H1 (cell line): ENCODE data around the gene DDX42. TPM values are rescaled to one million over a fixed set of nuclear protein-coding genes. Genes with fewer than 3 reads are reported as not detected.
A peak's percentile ranks its signal among the peaks of the same experiment; 100 is the strongest.

Experiments
- CTCF ChIA-PET: fragments of 300-600 bp; sonication (Branson Sonifier 250); formaldehyde crosslinking; loops from one replicate; lab custom pipeline; 2021; ENCODE audit not compliant: partially characterized antibody; lab: Charles Lee
- POLR2A ChIA-PET: fragments of 300-600 bp; sonication (Branson Sonifier 250); formaldehyde crosslinking; loops from one replicate; lab custom pipeline; 2021; ENCODE audit warnings: inconsistent platforms; ENCODE audit not compliant: partially characterized antibody; lab: Charles Lee
- DNase-seq, 2 experiments: peaks; one replicate each; pipeline versions ENCODE4 v3.0.0 to v3.0.0-alpha.2; 2010 to 2022; ENCODE audit warnings: low spot score in 2 of 2, low read depth in 1 of 2, mixed read lengths in 1 of 2
- FAIRE-seq: peaks from 2 replicates; lab custom pipeline; 2011; peaks lifted over from hg19 to GRCh38; lab: Jason Lieb, UNC
- H2AFZ ChIP-seq: 2 replicates; pipeline ENCODE4 v1.8.1; 2012; ENCODE audit warnings: low read length, inconsistent platforms
- H2AK5ac ChIP-seq: 2 replicates; pipeline ENCODE4 v1.6.1; 2013; ENCODE audit warnings: low read depth, low read length
- H2BK120ac ChIP-seq: replicated peaks from 2 replicates; pipeline ENCODE3; 2013; ENCODE audit warnings: low read depth, low read length, inconsistent platforms
- H2BK12ac ChIP-seq: 2 replicates; pipeline ENCODE4 v1.6.1; 2013; ENCODE audit warnings: low read depth, low read length
- H2BK15ac ChIP-seq: 2 replicates; pipeline ENCODE4 v1.6.1; 2013; ENCODE audit warnings: low read length
- H2BK20ac ChIP-seq: 2 replicates; pipeline ENCODE4 v1.6.1; 2013; ENCODE audit warnings: low read length
- H2BK5ac ChIP-seq: 2 replicates; pipeline ENCODE4 v1.6.1; 2013; ENCODE audit warnings: low read depth, low read length
- H3K14ac ChIP-seq: 2 replicates; pipeline ENCODE4 v1.6.1; 2013; ENCODE audit warnings: inconsistent platforms; ENCODE audit not compliant: insufficient read length
- H3K18ac ChIP-seq: 2 replicates; pipeline ENCODE4 v1.6.1; 2013; ENCODE audit warnings: low read length; ENCODE audit errors: extremely low read depth
- H3K23ac ChIP-seq: 2 replicates; pipeline ENCODE4 v1.6.1; 2013; ENCODE audit warnings: inconsistent platforms; ENCODE audit not compliant: insufficient read length
- H3K23me2 ChIP-seq: 2 replicates; pipeline ENCODE4 v1.6.1; 2013; ENCODE audit warnings: low read depth, low read length
- H3K27ac ChIP-seq: 2 replicates; pipeline ENCODE4 v1.6.1; 2011; ENCODE audit warnings: low read depth, low read length, inconsistent platforms
- H3K27me3 ChIP-seq, 4 experiments: replicated peaks in 1 of 4; 1 replicate in 1 of 4; 2 replicates in 3 of 4; pipeline versions ENCODE4 v1.6.1 to v1.8.1; 2011 to 2013; ENCODE audit warnings: low read length in 3 of 4, mild to moderate bottlenecking in 3 of 4, inconsistent platforms in 2 of 4, mixed read lengths in 2 of 4, moderate library complexity in 1 of 4; ENCODE audit not compliant: control insufficient read depth in 3 of 4, insufficient read depth in 3 of 4; ENCODE audit errors: extremely low read depth in 1 of 4
- H3K36me3 ChIP-seq, 4 experiments: 2 replicates each; pipeline versions ENCODE4 v1.6.1 to v1.8.1; 2011 to 2013; ENCODE audit warnings: mild to moderate bottlenecking in 4 of 4, low read length in 3 of 4, moderate library complexity in 2 of 4, control low read depth in 1 of 4, inconsistent platforms in 1 of 4; ENCODE audit not compliant: insufficient read depth in 4 of 4, control insufficient read depth in 2 of 4
- H3K4ac ChIP-seq: replicated peaks from 2 replicates; pipeline ENCODE3; 2013; ENCODE audit warnings: low read length, low read depth, mixed read lengths, inconsistent platforms; ENCODE audit not compliant: insufficient read length
- H3K4me1 ChIP-seq, 4 experiments: replicated peaks in 1 of 4; 1 replicate in 1 of 4; 2 replicates in 3 of 4; pipeline versions ENCODE4 v1.6.1 to v1.8.1; 2011 to 2013; ENCODE audit warnings: low read length in 3 of 4, inconsistent platforms in 2 of 4, mixed read lengths in 1 of 4; ENCODE audit not compliant: insufficient read depth in 4 of 4, control insufficient read depth in 3 of 4
- H3K4me2 ChIP-seq, 2 experiments: 2 replicates each; pipeline versions ENCODE4 v1.6.1 to v1.8.1; 2011 to 2013; ENCODE audit warnings: low read depth in 2 of 2, low read length in 2 of 2, control low read depth in 1 of 2, inconsistent platforms in 1 of 2, mild to moderate bottlenecking in 1 of 2; ENCODE audit not compliant: insufficient read depth in 1 of 2
- H3K4me3 ChIP-seq, 4 experiments: fragments of 200-600, 300-600 bp in 1 of 4; sonication (generic), shearing (Covaris generic), sonication (Bioruptor Twin) in 1 of 4; 2 replicates each; pipeline versions ENCODE4 v1.5.1 to v1.8.1; 2011 to 2016; ENCODE audit warnings: low read length in 4 of 4, low read depth in 3 of 4, control low read depth in 2 of 4, inconsistent platforms in 2 of 4, mild to moderate bottlenecking in 2 of 4, mixed read lengths in 1 of 4, moderate library complexity in 1 of 4; ENCODE audit not compliant: insufficient read depth in 2 of 4; ENCODE audit errors: extremely low read depth in 1 of 4
- H3K56ac ChIP-seq: replicated peaks from 2 replicates; pipeline ENCODE3; 2013; ENCODE audit warnings: low read depth, mild to moderate bottlenecking, mixed read lengths, low read length, inconsistent platforms; ENCODE audit not compliant: insufficient read length
- H3K79me1 ChIP-seq: 2 replicates; pipeline ENCODE4 v1.6.1; 2013; ENCODE audit warnings: low read depth, low read length, control low read depth
- H3K79me2 ChIP-seq, 2 experiments: 2 replicates each; pipeline versions ENCODE4 v1.6.1 to v1.8.1; 2012 to 2013; ENCODE audit warnings: low read length in 2 of 2, mild to moderate bottlenecking in 2 of 2, inconsistent platforms in 1 of 2; ENCODE audit not compliant: insufficient read depth in 2 of 2, control insufficient read depth in 1 of 2
- H3K9ac ChIP-seq, 4 experiments: replicated peaks in 1 of 4; 1 replicate in 1 of 4; 2 replicates in 3 of 4; pipeline versions ENCODE4 v1.6.1 to v1.8.1; 2011 to 2013; ENCODE audit warnings: low read depth in 3 of 4, low read length in 3 of 4, control low read depth in 2 of 4, mild to moderate bottlenecking in 2 of 4, moderate library complexity in 2 of 4, inconsistent platforms in 1 of 4; ENCODE audit errors: extremely low read depth in 1 of 4
- H3K9me3 ChIP-seq, 2 experiments: 2 replicates each; pipeline versions ENCODE4 v1.6.1 to v1.8.1; 2012 to 2013; ENCODE audit warnings: mild to moderate bottlenecking in 2 of 2, moderate library complexity in 2 of 2, control low read depth in 1 of 2, inconsistent platforms in 1 of 2, low read depth in 1 of 2, low read length in 1 of 2, mixed read lengths in 1 of 2; ENCODE audit not compliant: insufficient read depth in 2 of 2
- H4K20me1 ChIP-seq, 2 experiments: replicated peaks in 1 of 2; 2 replicates each; pipeline versions ENCODE3 to v1.8.1; 2011 to 2013; ENCODE audit warnings: inconsistent platforms in 2 of 2, low read length in 2 of 2, mild to moderate bottlenecking in 1 of 2; ENCODE audit not compliant: insufficient read depth in 2 of 2, control insufficient read depth in 1 of 2
- H4K5ac ChIP-seq: 2 replicates; pipeline ENCODE4 v1.6.1; 2013; ENCODE audit warnings: low read length, low read depth, mixed read lengths, inconsistent platforms; ENCODE audit not compliant: insufficient read length
- H4K8ac ChIP-seq: 2 replicates; pipeline ENCODE4 v1.8.0; 2013; ENCODE audit warnings: mild to moderate bottlenecking, moderate library complexity, low read length, inconsistent platforms; ENCODE audit not compliant: insufficient read depth; ENCODE audit errors: extremely low read depth
- H4K91ac ChIP-seq: replicated peaks from 2 replicates; pipeline ENCODE3; 2013; ENCODE audit warnings: low read length, mixed read lengths, inconsistent platforms; ENCODE audit not compliant: insufficient read length
- KDM4A ChIP-seq: IDR thresholded peaks from one replicate; pipeline ENCODE4 v1.7.1; 2012; ENCODE audit warnings: low read depth, mild to moderate bottlenecking, moderate library complexity, low read length, inconsistent platforms; ENCODE audit not compliant: severe bottlenecking
- MAX ChIP-seq: IDR thresholded peaks from 2 replicates; pipeline ENCODE4 v1.6.1; 2012; ENCODE audit warnings: inconsistent platforms
- NRF1 ChIP-seq: IDR thresholded peaks from 2 replicates; pipeline ENCODE4 v1.6.1; 2011; ENCODE audit warnings: mild to moderate bottlenecking, low read depth, low read length, improper control_type of control experiment
- PHF8 ChIP-seq: fragments of 200-600 bp; sonication (generic); conservative IDR thresholded peaks from 2 replicates; pipeline ENCODE4 v1.7.1; 2012; ENCODE audit warnings: low read depth, mild to moderate bottlenecking, inconsistent platforms, low read length, moderate library complexity
- RBBP5 ChIP-seq: IDR thresholded peaks from 2 replicates; pipeline ENCODE4 v1.7.1; 2012; ENCODE audit warnings: low read depth, mild to moderate bottlenecking, inconsistent platforms, low read length, moderate library complexity, borderline replicate concordance
- TAF7 ChIP-seq: optimal IDR thresholded peaks from 2 replicates; pipeline ENCODE3; 2011; ENCODE audit warnings: low read depth, mild to moderate bottlenecking, inconsistent platforms, low read length, moderate library complexity, borderline replicate concordance
- TBP ChIP-seq: IDR thresholded peaks from 2 replicates; pipeline ENCODE4 v1.6.1; 2011; ENCODE audit warnings: low read depth, low read length, improper control_type of control experiment
- WGBS, 2 experiments: shearing (Covaris generic) in 1 of 2; methylation state at CpG; one replicate each; pipeline versions ENCODE4 v1.1.6 to v1.1.7; 2013 to 2015; ENCODE audit warnings: low lambda C conversion rate in 2 of 2, mixed read lengths in 2 of 2, inconsistent platforms in 1 of 2, low coverage in 1 of 2, missing lambda C conversion rate in 1 of 2; ENCODE audit not compliant: insufficient replicate concordance in 2 of 2, insufficient coverage in 1 of 2, insufficient read length in 1 of 2; ENCODE audit errors: extremely low coverage in 1 of 2, missing lambda C conversion rate in 1 of 2; 5-methylcytosine and 5-hydroxymethylcytosine counted together
- long read RNA-seq, 2 experiments: library from RNA in 1 of 2; library from capped mRNA in 1 of 2; stranded (forward); transcript quantifications; one replicate each; pipeline ENCODE4 v2.0.0, GENCODE V29; 2021; ENCODE audit warnings: inconsistent platforms in 1 of 2
- polyA minus RNA-seq, 3 experiments: library from RNA; depleted of rRNA, polyadenylated mRNA; stranded (reverse); fragments of >200 nt; gene quantifications; 1 replicate in 2 of 3; 2 replicates in 1 of 3; pipeline ENCODE4 v1.2.3, GENCODE V29; 2011
- polyA plus RNA-seq, 7 experiments: library from polyadenylated mRNA; depleted of rRNA in 3 of 7; stranded (reverse) in 5 of 7; unstranded in 2 of 7; fragments of >200 nt in 5 of 7; fragments of 200-250 nt in 2 of 7; gene quantifications; 1 replicate in 5 of 7; 2 replicates in 1 of 7; 4 replicates in 1 of 7; pipeline versions ENCODE4 v1.2.1 to v1.2.3, GENCODE V29; 2011 to 2013; ENCODE audit warnings: missing spikeins in 2 of 7, mixed read lengths in 2 of 7
- total RNA-seq: library from RNA; stranded (reverse); fragmentation: NEBNext Ultra II Directional; extraction: Animal tissue kit (Norgen Biotek cat#: 25700); gene quantifications from 2 replicates; pipeline ENCODE4 v1.2.1, GENCODE V29; 2021

The DDX42 gene
- total RNA-seq (114 and 120 TPM in 2 replicates), polyA plus RNA-seq (2011; rRNA removed) (37.4 and 40.6 TPM in 2 replicates), polyA minus RNA-seq (2011; rRNA and poly(A)+ RNA removed) (65.6 and 112 TPM in 2 replicates)
- 82.5 TPM for polyA plus RNA-seq (2011; cell fraction: cytosol; rRNA removed)
- 59.2 TPM for polyA plus RNA-seq (2011; cell fraction: nucleus; rRNA removed)
- polyA plus RNA-seq (2012, experiment 1 of 2) = 84.5 to 127 TPM (median 99.4 TPM) in 4 replicates
- polyA plus RNA-seq (2012, experiment 2 of 2) = 10.4 TPM
- 67.2 TPM for polyA plus RNA-seq (2013, experiment 1 of 2)
- 70.0 TPM for polyA plus RNA-seq (2013, experiment 2 of 2)
- 46.3 TPM for polyA minus RNA-seq (2011; cell fraction: cytosol; rRNA and poly(A)+ RNA removed)
- 124 TPM for polyA minus RNA-seq (2011; cell fraction: nucleus; rRNA and poly(A)+ RNA removed)
- long read RNA-seq, experiment 1, transcript DDX42-214 (1 exons, 2,244 nt) = major isoform, 52 of 65 reads
- long read RNA-seq, experiment 1, partial matches to known transcripts = 6 of 65 reads
- long read RNA-seq, experiment 1, other reads (novel, unspliced or antisense) = 5 of 65 reads
- long read RNA-seq, experiment 2, transcript DDX42-214 (1 exons, 2,244 nt) = major isoform, 46 of 54 reads
- long read RNA-seq, experiment 2, partial matches to known transcripts = 5 of 54 reads
- long read RNA-seq, experiment 2, other reads (novel, unspliced or antisense) = 1 of 54 reads

- H3K4me3 ChIP-seq = peak within 1 kb of the TSS; percentile 84 to 97 (median 94)
- H3K36me3 ChIP-seq = peaks cover 3 to 19% (median 8%) of the 10 kb centered on the region in 4 experiments; a peak in 6 of 8 replicates
- peaks cover 67 to 90% of the 10 kb centered on the region in 2 experiments for H3K79me2 ChIP-seq
- H3K23ac ChIP-seq = no peak within 1 kb of the TSS
- peaks cover 8 to 11% of the 10 kb centered on the region in 2 experiments for H4K20me1 ChIP-seq
- no peak for DNase-seq
- H3K79me1 ChIP-seq = no peaks in the 10 kb centered on the region; the same call in 1 of the 2 replicates
- H3K9ac ChIP-seq = peak within 1 kb of the TSS; percentile 96 to 99 (median 98)
- peak within 1 kb of the TSS; percentile 55; the same call in 1 of the 2 replicates for H2AFZ ChIP-seq
- H3K27ac ChIP-seq = peak within 1 kb of the TSS; percentile 99
- peaks cover 11% of the 10 kb centered on the region for H3K23me2 ChIP-seq
- POLR2A ChIA-PET = interaction anchor here (0.6 to 24.4 kb wide), 29 partner anchors 9 to 731 kb away, joined by 3 to 481 read pairs (median 6); partner anchors contain the start of genes FTSJ3, LIMD2, MAP3K3 and PSMC5
- FAIRE-seq = no peak
- WGBS, 2 experiments = 2% methylated on average over 23 of the region's 67 CpGs; no CpG with 5 or more reads in 1 of the 2 experiments
- no peaks in the 10 kb centered on the region; a peak in 2 of 7 replicates for H3K4me1 ChIP-seq
- H2BK20ac ChIP-seq = no peak within 1 kb of the TSS
- peak within 1 kb of the TSS; percentile 80 for H4K91ac ChIP-seq
- H3K27me3 ChIP-seq = no peaks in the 10 kb centered on the region
- peak within 1 kb of the TSS; percentile 69 for H2AK5ac ChIP-seq
- CTCF ChIA-PET = interaction anchor here (0.6 to 1.6 kb wide), 7 partner anchors 9 to 81 kb away, joined by 3 to 10 read pairs (median 4); no protein-coding TSS in a partner anchor
- H2BK120ac ChIP-seq = peak within 1 kb of the TSS; percentile 7
- peak within 1 kb of the TSS; percentile 97 for H3K56ac ChIP-seq
- H2BK12ac ChIP-seq = peak within 1 kb of the TSS; percentile 50; the same call in 1 of the 2 replicates
- peak within 1 kb of the TSS; percentile 84 for H3K4ac ChIP-seq
- H3K9me3 ChIP-seq = no peaks in the 10 kb centered on the region
- peak within 1 kb of the TSS; percentile 80 for H3K18ac ChIP-seq
- H4K8ac ChIP-seq = peak within 1 kb of the TSS; percentile 98; the same call in 1 of the 2 replicates
- no peak within 1 kb of the TSS for H3K14ac ChIP-seq
- H3K4me2 ChIP-seq = peak within 1 kb of the TSS; percentile 89 to 98
- H2BK15ac ChIP-seq = peak within 1 kb of the TSS; percentile 34; the same call in 1 of the 2 replicates
- H2BK5ac ChIP-seq = peak within 1 kb of the TSS; percentile 96
- peak within 1 kb of the TSS; percentile 94 for H4K5ac ChIP-seq
- TF ChIP-seq NRF1 (peak; percentile 55), RBBP5 (0 out of 2 replicates have a peak, but pooled peaks have one; percentile 49), TBP (no peak), MAX (no peak), KDM4A (peak; percentile 31), TAF7 (peak; percentile 1), PHF8 (peak; percentile 95)
Observed at GRCh38 chr17:63774141-63774968, at the start of gene DDX42. DDX42 (plus strand) TSS chr17:63774170; CDS start chr17:63787050, 12,880 bp downstream.
